Metanephros (tissue), 1 donor: ENCODE results near the gene MMP10. TPM values are rescaled to one million over a fixed set of nuclear protein-coding genes. Genes with fewer than 3 reads are reported as not detected.

Experiments
- total RNA-seq: library from RNA; depleted of rRNA; stranded (reverse); fragments of >200 nt; gene quantifications from one replicate; pipeline ENCODE4 v1.2.3, GENCODE V29; 2014

The MMP10 gene
- total RNA-seq: 0.12 TPM

GRCh38 chr11:102780491-102780918 lies at the start of gene MMP10:
Gene MMP10 (minus strand): TSS chr11:102780628. CDS start chr11:102780591, 37 bp downstream.

DNA sequence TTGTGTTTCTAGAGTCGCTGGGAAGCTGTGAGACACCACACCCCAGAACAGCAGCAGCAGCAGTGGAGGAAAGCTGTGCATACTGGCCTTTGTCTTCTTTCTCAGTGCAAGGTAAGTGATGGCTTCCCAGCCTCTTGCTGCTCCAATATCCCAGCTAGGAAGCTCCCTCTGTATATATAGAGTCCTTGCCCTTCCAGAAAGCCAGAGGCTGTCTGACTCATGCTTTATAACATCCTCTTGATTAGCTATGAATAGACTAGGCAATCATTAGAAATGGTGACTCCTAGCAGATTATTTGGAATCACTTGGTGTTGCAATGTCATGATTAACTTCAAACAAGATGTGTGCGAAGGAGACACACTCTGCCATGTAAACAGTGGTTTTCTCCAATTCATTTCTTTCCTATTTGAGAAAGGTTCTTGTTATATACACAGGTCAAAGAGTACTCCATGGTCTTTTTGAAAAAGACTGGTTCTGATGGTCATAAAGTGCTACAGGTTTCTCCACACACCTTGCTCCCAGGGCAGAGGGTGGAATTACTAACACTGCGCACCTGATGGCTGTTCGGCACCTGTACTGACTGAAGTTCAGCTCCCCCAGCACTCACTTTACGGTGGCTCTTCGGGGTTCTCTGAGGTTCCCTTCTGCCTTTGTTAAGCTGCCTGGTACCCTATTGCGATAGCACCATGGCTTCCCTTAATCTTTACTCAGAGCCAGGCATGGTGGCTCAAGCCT lies 17.8 kb upstream of the MMP10 start, which contains the start of gene MMP1:
MMP1 (minus strand) TSS at position 149 of the 735 bp plus-strand sequence; CDS start at position 81, 68 bp downstream.

GRCh38 chr11:102724904-102725500 lies 55.4 kb downstream of the MMP10 start, which contains the start of gene MMP8:
Gene MMP8 (minus strand): TSS chr11:102724954. CDS start chr11:102724855, 99 bp downstream.

Other genes starting within 250 kb of the MMP10 start
- gene MMP7, start 249.9 kb downstream of the MMP10 start, total RNA-seq: 33.2 TPM
- not detected for gene MMP20, start 155.3 kb downstream of the MMP10 start, total RNA-seq
- gene MMP27, start 74.9 kb downstream of the MMP10 start, total RNA-seq: not detected
- gene MMP8, start 55.7 kb downstream of the MMP10 start, total RNA-seq: 2.8 TPM
- gene MMP1, start 17.5 kb upstream of the MMP10 start, total RNA-seq: 0.06 TPM
- not detected for gene MMP3, start 63.0 kb upstream of the MMP10 start, total RNA-seq
- 1.6 TPM for gene MMP12, start 94.4 kb upstream of the MMP10 start, total RNA-seq
- not detected for gene MMP13, start 175.1 kb upstream of the MMP10 start, total RNA-seq